Endothelial cell of umbilical vein (primary cell): ENCODE data around the gene PTDSS2. TPM values are rescaled to one million over a fixed set of nuclear protein-coding genes. Genes with fewer than 3 reads are reported as not detected.

ENCODE experiments used
- BruUV-seq: library from RNA; stranded (reverse); fragments of 400-500 nt; replicated peaks from 2 replicates; lab custom pipeline; 2021; lab: Mats Ljungman, UMichigan
- CTCF ChIA-PET: fragments of 300-600, 350-600 bp; sonication (Branson Sonifier 250); formaldehyde crosslinking; loops from one replicate; lab custom pipeline; 2021; ENCODE audit warnings: antibody characterized with exemption, inconsistent platforms; lab: Charles Lee
- POLR2A ChIA-PET: fragments of 300-600, 350-600 bp; sonication (Branson Sonifier 250); formaldehyde crosslinking; loops from one replicate; lab custom pipeline; 2021; ENCODE audit warnings: antibody characterized with exemption, inconsistent platforms; lab: Charles Lee
- DNase-seq: peaks from one replicate; pipeline ENCODE4 v3.0.0-alpha.2; 2011; ENCODE audit warnings: low read depth, low spot score
- FAIRE-seq: peaks from 2 replicates; lab custom pipeline; 2011; peaks lifted over from hg19 to GRCh38; lab: Jason Lieb, UNC
- H2AFZ ChIP-seq: 2 replicates; pipeline ENCODE4 v1.6.0; 2012; ENCODE audit warnings: low read depth, low read length, control low read depth, inconsistent platforms
- H3K27ac ChIP-seq: 2 replicates; pipeline ENCODE4 v1.5.1; 2011; ENCODE audit warnings: low read depth, mild to moderate bottlenecking, control low read depth, low read length, moderate library complexity; ENCODE audit not compliant: insufficient read depth
- H3K27me3 ChIP-seq, 2 experiments: 2 replicates each; pipeline versions ENCODE4 v1.6.0 to v1.6.1; 2011; ENCODE audit warnings: low read length in 2 of 2, mixed read lengths in 1 of 2; ENCODE audit not compliant: control insufficient read depth in 2 of 2, insufficient read depth in 2 of 2
- H3K36me3 ChIP-seq, 2 experiments: 2 replicates in 1 of 2; 3 replicates in 1 of 2; pipeline ENCODE4 v1.5.1; 2011; ENCODE audit warnings: low read length in 2 of 2, mild to moderate bottlenecking in 1 of 2, moderate library complexity in 1 of 2; ENCODE audit not compliant: control insufficient read depth in 2 of 2, insufficient read depth in 2 of 2; ENCODE audit errors: extremely low read depth in 1 of 2
- H3K4me1 ChIP-seq: 3 replicates; pipeline ENCODE4 v1.5.1; 2011; ENCODE audit warnings: mild to moderate bottlenecking, low read length; ENCODE audit not compliant: control insufficient read depth, insufficient read depth; ENCODE audit errors: extremely low read depth
- H3K4me2 ChIP-seq: 2 replicates; pipeline ENCODE4 v1.6.1; 2011; ENCODE audit warnings: low read length, control low read depth, mixed read lengths; ENCODE audit not compliant: insufficient read depth
- H3K4me3 ChIP-seq, 3 experiments: fragments of 200-600 bp in 1 of 3; sonication (generic), shearing (Covaris generic) in 1 of 3; replicated peaks in 1 of 3; 2 replicates each; pipeline ENCODE4 v1.5.1; 2011 to 2016; ENCODE audit warnings: control low read depth in 3 of 3, low read length in 3 of 3, mild to moderate bottlenecking in 2 of 3, inconsistent platforms in 1 of 3, low read depth in 1 of 3, moderate library complexity in 1 of 3; ENCODE audit not compliant: insufficient read depth in 1 of 3
- H3K79me2 ChIP-seq: 2 replicates; pipeline ENCODE4 v1.6.0; 2012; ENCODE audit warnings: low read length, inconsistent platforms; ENCODE audit not compliant: control insufficient read depth, insufficient read depth
- H3K9ac ChIP-seq: replicated peaks from 2 replicates; pipeline ENCODE3; 2011; ENCODE audit warnings: low read length, control low read depth; ENCODE audit not compliant: insufficient read depth; ENCODE audit errors: extremely low read depth
- H3K9me1 ChIP-seq: replicated peaks from 3 replicates; pipeline ENCODE4 v1.6.0; 2011; ENCODE audit warnings: mild to moderate bottlenecking, low read length; ENCODE audit not compliant: control insufficient read depth, insufficient read depth; ENCODE audit errors: extremely low read depth
- H3K9me3 ChIP-seq: replicated peaks from 2 replicates; pipeline ENCODE4 v1.5.1; 2012; ENCODE audit warnings: low read length, inconsistent platforms; ENCODE audit not compliant: control insufficient read depth, insufficient read depth
- H4K20me1 ChIP-seq: replicated peaks from 2 replicates; pipeline ENCODE3; 2011; ENCODE audit warnings: mild to moderate bottlenecking, low read length; ENCODE audit not compliant: control insufficient read depth, insufficient read depth; ENCODE audit errors: extremely low read depth
- FOS ChIP-seq: IDR thresholded peaks from 2 replicates; pipeline ENCODE4 v1.6.1; 2011; ENCODE audit warnings: mild to moderate bottlenecking, low read length, moderate library complexity, borderline replicate concordance; ENCODE audit not compliant: insufficient read depth
- GATA2 ChIP-seq: IDR thresholded peaks from 2 replicates; pipeline ENCODE4 v1.7.0; 2011; ENCODE audit warnings: low read depth, mild to moderate bottlenecking, moderate library complexity, mixed read lengths, low read length; ENCODE audit not compliant: insufficient read length, insufficient read depth
- JUN ChIP-seq: IDR thresholded peaks from 2 replicates; pipeline ENCODE4 v1.6.1; 2011; ENCODE audit warnings: borderline replicate concordance, low read depth; ENCODE audit not compliant: insufficient read length, insufficient read depth
- MAX ChIP-seq: IDR thresholded peaks from 2 replicates; pipeline ENCODE4 v1.6.1; 2011; ENCODE audit not compliant: insufficient read depth, insufficient read length
- MYC ChIP-seq: IDR thresholded peaks from one replicate; pipeline ENCODE4 v1.6.1; 2011; ENCODE audit warnings: mild to moderate bottlenecking, low read depth, low read length
- POLR2A ChIP-seq: IDR thresholded peaks from 2 replicates; pipeline ENCODE4 v1.6.1; 2012; ENCODE audit warnings: low read depth, mild to moderate bottlenecking, control low read depth, low read length
- POLR2AphosphoS5 ChIP-seq: IDR thresholded peaks from 2 replicates; pipeline ENCODE4 v1.6.1; 2012; ENCODE audit warnings: low read depth, mild to moderate bottlenecking, control low read depth, low read length, moderate library complexity; ENCODE audit not compliant: insufficient read depth
- dilution Hi-C: fragments of 300-500 bp; cut with MboI; formaldehyde crosslinking; loops from one replicate; pipeline ENCODE4 v1.15.0; 2019; ENCODE audit warnings: low sequenced_read_pairs; ENCODE audit not compliant: extremely low pct_ligation_motif_present
- intact Hi-C: fragments of 100-400 bp; cut with micrococcal nuclease; formaldehyde crosslinking; loops from one replicate; pipeline ENCODE4 v1.10.0; 2022
- polyA plus RNA-seq, 4 experiments: library from polyadenylated mRNA; depleted of rRNA in 3 of 4; stranded (reverse) in 3 of 4; unstranded in 1 of 4; fragments of >200 nt; gene quantifications; 2 replicates each; pipeline versions ENCODE4 v1.2.1 to v1.2.3, GENCODE V29; 2011 to 2012; ENCODE audit warnings: missing spikeins in 1 of 4
- total RNA-seq: library from RNA; stranded (reverse); gene quantifications from 2 replicates; pipeline ENCODE4 v1.2.3, GENCODE V29; 2021

The PTDSS2 gene
- total and polyA plus RNA-seq, 2 donors (not counting 3 experiments of a cell fraction or from before 2014, with no cell fraction given) = 41.4 to 46.8 TPM

- ChIA-PET CTCF (interaction anchor here (0.6 kb wide), 1 partner anchor 17 kb away, joined by 3 read pairs; no protein-coding TSS in a partner anchor), POLR2A (no interaction called here)
- H3K79me2 ChIP-seq = no peaks in the 10 kb centered on the region
- no peaks in the 10 kb centered on the region for H3K27me3 ChIP-seq
- no peak overlapping the region for H3K4me3 ChIP-seq
- no peak overlapping the region for H3K27ac ChIP-seq
- no peaks in the 10 kb centered on the region for H3K9me3 ChIP-seq
- dilution Hi-C loops (no loop called here), intact Hi-C loops (no loop called here)
- H3K4me2 ChIP-seq = no peak overlapping the region
- H2AFZ ChIP-seq = no peak overlapping the region
- H3K4me1 ChIP-seq = no peaks in the 10 kb centered on the region
- no peaks in the 10 kb centered on the region for H4K20me1 ChIP-seq
- no peaks in the 10 kb centered on the region for H3K9me1 ChIP-seq
- no TSS peak for BruUV-seq
- no peaks in the 10 kb centered on the region for H3K36me3 ChIP-seq
- no peak for DNase-seq
- TF ChIP-seq MAX (no peak), JUN (no peak), MYC (no peak), GATA2 (no peak), FOS (no peak), POLR2AphosphoS5 (no peak), POLR2A (no peak)
- H3K9ac ChIP-seq = no peak overlapping the region
- no peak for FAIRE-seq
These were observed 18.2 kb upstream of the PTDSS2 start for GRCh38 chr11:431921-432320.

GRCh38 chr11:432501-433100 lies 17.5 kb upstream of the PTDSS2 start:
- FAIRE-seq (no peak), DNase-seq (no peak)
- Histone ChIP-seq H3K4me1 (no peaks in the 10 kb centered on the region), H3K36me3 (no peaks in the 10 kb centered on the region), H3K27ac (no peak overlapping the region), H3K9ac (no peak overlapping the region), H3K9me1 (no peaks in the 10 kb centered on the region), H2AFZ (no peak overlapping the region), H3K9me3 (no peaks in the 10 kb centered on the region), H4K20me1 (no peaks in the 10 kb centered on the region), H3K4me3 (no peak overlapping the region), H3K4me2 (no peak overlapping the region), H3K79me2 (no peaks in the 10 kb centered on the region), H3K27me3 (no peaks in the 10 kb centered on the region)
- dilution Hi-C loops = no loop called here
- ChIA-PET POLR2A (no interaction called here), CTCF (interaction anchor here (0.6 kb wide), 1 partner anchor 16 kb away, joined by 3 read pairs; no protein-coding TSS in a partner anchor)
- no TSS peak for BruUV-seq
- TF ChIP-seq MAX = no peak
- intact Hi-C loops = no loop called here
